Neural progenitor cell (in vitro differentiated cells): ENCODE measurements around the gene CFAP61.
A peak's percentile ranks its signal among the peaks of the same experiment; 100 is the strongest.

Experiments used
- EZH2phosphoT487 ChIP-seq: fragments of 200-600 bp; sonication (generic); IDR thresholded peaks from 2 replicates; pipeline ENCODE4 v1.6.1; 2017; ENCODE audit warnings: antibody characterized with exemption
- TF ChIP-seq, protein P1 (sequence below): fragments of 200-600 bp; sonication (generic); IDR thresholded peaks from 2 replicates; pipeline ENCODE4 v1.5.1; 2017; ENCODE audit warnings: antibody characterized with exemption, mild to moderate bottlenecking

DNA sequence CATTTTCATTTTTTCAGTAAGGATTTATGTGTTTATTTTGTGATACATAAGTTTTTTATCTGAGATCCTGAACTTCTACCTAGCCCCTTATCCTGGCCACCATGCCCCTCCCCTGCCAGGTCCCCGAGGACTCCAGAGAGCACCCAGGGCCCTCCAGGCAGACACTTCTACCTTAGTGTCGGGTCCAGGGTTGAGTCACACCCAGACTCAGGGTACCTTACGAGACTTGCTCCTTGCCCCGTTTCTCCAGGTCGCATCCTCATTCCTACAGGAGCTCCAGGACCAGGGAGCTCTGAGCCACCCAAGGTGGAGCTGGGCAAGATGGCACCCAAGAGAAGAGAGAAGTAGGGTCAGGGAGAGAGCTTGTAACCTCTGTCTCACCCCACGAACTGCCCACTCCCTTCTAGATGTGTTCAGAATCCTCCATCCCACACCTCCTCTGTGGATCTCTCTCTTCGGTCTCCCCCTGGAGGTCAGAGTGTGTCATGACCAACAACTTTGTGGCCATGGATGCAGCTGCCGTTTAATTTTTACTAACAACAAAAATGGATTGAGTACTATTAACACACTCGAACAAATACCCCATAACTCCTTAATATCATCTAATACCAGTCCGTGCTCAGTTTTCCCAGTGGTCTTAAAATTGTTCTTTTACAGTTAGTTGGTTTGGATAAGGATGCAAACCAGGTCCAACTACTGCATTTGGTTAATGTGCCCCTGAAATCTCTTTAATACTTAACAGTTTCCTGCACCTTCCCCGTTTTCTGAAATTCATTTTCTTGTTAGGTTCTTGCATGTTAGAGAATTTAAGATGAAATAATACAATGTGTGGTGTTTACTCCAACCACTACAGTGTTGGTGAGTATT lies 185.0 kb downstream of the CFAP61 start:
- TF ChIP-seq, protein P1, sequence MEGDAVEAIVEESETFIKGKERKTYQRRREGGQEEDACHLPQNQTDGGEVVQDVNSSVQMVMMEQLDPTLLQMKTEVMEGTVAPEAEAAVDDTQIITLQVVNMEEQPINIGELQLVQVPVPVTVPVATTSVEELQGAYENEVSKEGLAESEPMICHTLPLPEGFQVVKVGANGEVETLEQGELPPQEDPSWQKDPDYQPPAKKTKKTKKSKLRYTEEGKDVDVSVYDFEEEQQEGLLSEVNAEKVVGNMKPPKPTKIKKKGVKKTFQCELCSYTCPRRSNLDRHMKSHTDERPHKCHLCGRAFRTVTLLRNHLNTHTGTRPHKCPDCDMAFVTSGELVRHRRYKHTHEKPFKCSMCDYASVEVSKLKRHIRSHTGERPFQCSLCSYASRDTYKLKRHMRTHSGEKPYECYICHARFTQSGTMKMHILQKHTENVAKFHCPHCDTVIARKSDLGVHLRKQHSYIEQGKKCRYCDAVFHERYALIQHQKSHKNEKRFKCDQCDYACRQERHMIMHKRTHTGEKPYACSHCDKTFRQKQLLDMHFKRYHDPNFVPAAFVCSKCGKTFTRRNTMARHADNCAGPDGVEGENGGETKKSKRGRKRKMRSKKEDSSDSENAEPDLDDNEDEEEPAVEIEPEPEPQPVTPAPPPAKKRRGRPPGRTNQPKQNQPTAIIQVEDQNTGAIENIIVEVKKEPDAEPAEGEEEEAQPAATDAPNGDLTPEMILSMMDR, result peak; percentile 76
- TF ChIP-seq EZH2phosphoT487, result no peak
